ENCODE data around the gene BANK1.

DNA sequence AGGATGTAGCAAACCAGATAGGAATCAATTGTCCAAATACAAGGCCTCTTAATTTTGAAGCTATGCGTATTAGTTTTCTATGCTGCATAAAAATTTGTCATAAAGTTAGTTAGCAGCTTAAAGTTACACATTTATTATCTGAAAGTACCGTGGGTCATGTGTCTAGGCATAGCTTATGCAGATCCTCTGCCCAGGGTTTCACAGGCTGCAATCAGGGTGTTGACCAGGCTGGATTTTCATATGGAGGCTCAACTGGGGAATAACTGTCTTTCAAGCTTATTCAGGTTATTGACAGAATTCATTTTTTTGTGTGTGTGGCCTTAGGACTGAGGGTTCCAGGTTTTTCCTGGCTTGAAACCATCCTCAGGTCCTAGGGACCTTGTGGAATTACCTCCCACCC is 289.7 kb downstream of the BANK1 start:
- TF ChIP-seq, protein P1, sequence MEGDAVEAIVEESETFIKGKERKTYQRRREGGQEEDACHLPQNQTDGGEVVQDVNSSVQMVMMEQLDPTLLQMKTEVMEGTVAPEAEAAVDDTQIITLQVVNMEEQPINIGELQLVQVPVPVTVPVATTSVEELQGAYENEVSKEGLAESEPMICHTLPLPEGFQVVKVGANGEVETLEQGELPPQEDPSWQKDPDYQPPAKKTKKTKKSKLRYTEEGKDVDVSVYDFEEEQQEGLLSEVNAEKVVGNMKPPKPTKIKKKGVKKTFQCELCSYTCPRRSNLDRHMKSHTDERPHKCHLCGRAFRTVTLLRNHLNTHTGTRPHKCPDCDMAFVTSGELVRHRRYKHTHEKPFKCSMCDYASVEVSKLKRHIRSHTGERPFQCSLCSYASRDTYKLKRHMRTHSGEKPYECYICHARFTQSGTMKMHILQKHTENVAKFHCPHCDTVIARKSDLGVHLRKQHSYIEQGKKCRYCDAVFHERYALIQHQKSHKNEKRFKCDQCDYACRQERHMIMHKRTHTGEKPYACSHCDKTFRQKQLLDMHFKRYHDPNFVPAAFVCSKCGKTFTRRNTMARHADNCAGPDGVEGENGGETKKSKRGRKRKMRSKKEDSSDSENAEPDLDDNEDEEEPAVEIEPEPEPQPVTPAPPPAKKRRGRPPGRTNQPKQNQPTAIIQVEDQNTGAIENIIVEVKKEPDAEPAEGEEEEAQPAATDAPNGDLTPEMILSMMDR (IDR thresholded peaks at IDR 0.05): no peak
- TF ChIP-seq POLR2A (IDR thresholded peaks at IDR 0.05): no peak
